ENCODE data around the gene DUSP22.

The DUSP22 gene

DNA sequence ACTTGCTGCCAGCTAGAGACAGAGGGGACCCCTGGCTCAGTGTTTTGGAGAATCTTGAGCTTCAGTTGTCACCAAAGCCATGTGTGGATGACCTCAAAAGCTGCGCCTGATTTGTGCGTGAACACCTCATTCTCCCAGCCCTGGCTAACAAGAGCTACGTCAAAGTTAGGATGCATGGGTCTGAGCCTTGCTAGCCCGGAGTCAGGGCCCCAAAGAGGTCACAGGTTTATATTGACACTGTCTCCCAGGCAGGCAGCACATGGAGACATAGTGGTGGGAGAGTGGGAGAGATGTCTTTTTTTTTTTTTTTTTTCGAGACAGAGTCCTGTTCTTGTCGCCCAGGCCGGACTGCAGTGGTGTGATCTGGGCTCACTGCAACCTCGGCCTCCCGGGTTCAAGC, 36.1 kb upstream of the DUSP22 start:
- Histone ChIP-seq H3K9ac (ENCODE audit: low read depth, low read length) (no peak overlapping the region), H3K4me3 (ENCODE audit: low read depth in 1 of 2, low read length in 2 of 2) (no peak overlapping the region), H2AFZ (ENCODE audit: low read depth, low read length) (no peak overlapping the region), H3K36me3 (ENCODE audit: insufficient read depth, low read length) (no peaks in the 10 kb centered on the region), H3K27ac (ENCODE audit: low read length) (no peak overlapping the region), H3K79me2 (ENCODE audit: insufficient read depth, low read length) (no peaks in the 10 kb centered on the region), H3K9me3 (ENCODE audit: insufficient read depth, low read length, severe bottlenecking) (no peaks in the 10 kb centered on the region), H4K20me1 (ENCODE audit: insufficient read depth, low read length) (no peaks in the 10 kb centered on the region), H3K4me2 (ENCODE audit: insufficient read depth, low read length) (no peak overlapping the region), H3K4me1 (ENCODE audit: insufficient read depth, low read length) (no peaks in the 10 kb centered on the region), H3K27me3 (ENCODE audit: insufficient read depth, low read length, poor library complexity) (no peaks in the 10 kb centered on the region)
- ATAC-seq (ENCODE audit: insufficient read depth, low read depth) (no peak), DNase-seq (no peak)
- TF ChIP-seq, protein P1, sequence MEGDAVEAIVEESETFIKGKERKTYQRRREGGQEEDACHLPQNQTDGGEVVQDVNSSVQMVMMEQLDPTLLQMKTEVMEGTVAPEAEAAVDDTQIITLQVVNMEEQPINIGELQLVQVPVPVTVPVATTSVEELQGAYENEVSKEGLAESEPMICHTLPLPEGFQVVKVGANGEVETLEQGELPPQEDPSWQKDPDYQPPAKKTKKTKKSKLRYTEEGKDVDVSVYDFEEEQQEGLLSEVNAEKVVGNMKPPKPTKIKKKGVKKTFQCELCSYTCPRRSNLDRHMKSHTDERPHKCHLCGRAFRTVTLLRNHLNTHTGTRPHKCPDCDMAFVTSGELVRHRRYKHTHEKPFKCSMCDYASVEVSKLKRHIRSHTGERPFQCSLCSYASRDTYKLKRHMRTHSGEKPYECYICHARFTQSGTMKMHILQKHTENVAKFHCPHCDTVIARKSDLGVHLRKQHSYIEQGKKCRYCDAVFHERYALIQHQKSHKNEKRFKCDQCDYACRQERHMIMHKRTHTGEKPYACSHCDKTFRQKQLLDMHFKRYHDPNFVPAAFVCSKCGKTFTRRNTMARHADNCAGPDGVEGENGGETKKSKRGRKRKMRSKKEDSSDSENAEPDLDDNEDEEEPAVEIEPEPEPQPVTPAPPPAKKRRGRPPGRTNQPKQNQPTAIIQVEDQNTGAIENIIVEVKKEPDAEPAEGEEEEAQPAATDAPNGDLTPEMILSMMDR (IDR thresholded peaks at IDR 0.05; ENCODE audit: borderline replicate concordance, extremely low read depth, low read length, poor library complexity, severe bottlenecking) = no peak
- no peak for TF ChIP-seq EZH2 (IDR thresholded peaks at IDR 0.05; ENCODE audit: borderline replicate concordance, low read depth, low read length, severe bottlenecking)

DNA sequence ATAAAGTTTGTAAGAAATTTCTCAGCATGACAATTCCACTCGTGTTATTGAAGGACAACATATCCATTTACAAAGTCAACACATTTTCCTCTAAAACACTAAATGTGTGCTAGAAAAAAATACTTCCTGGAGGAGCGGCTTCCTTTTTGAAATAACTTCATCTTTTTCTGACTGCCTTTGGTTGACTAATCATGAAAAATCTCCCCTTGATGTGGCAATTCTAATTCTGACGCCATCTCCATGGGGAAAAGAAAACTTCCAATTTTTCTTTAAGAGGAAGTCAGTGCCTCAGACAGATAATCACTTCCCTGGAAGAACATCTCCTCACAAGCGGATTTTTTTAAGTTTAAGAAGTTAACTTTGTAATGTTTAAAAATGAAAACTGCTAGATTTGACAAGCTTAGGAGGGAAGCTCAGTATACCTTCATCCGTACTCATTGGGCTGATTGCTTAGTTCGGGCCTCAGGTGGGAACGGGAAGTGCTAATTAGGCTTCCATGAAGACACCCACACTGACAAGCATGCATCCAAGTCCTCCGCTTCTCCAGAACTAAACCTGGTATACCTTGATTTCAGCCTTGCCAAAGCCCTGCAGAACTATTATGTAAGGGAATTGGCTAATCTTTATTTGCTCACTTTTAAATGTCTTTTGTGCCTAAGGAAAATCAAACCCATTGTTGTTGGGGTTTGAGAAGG, 35.1 kb upstream of the DUSP22 start:
- Histone ChIP-seq H3K4me1 (ENCODE audit: insufficient read depth, low read length) (no peaks in the 10 kb centered on the region), H3K79me2 (ENCODE audit: insufficient read depth, low read length) (no peaks in the 10 kb centered on the region), H4K20me1 (ENCODE audit: insufficient read depth, low read length) (no peaks in the 10 kb centered on the region), H3K9me3 (ENCODE audit: insufficient read depth, low read length, severe bottlenecking) (no peaks in the 10 kb centered on the region), H2AFZ (ENCODE audit: low read depth, low read length) (no peak overlapping the region), H3K27ac (ENCODE audit: low read length) (no peak overlapping the region), H3K4me2 (ENCODE audit: insufficient read depth, low read length) (no peak overlapping the region), H3K4me3 (ENCODE audit: low read depth in 1 of 2, low read length in 2 of 2) (no peak overlapping the region), H3K27me3 (ENCODE audit: insufficient read depth, low read length, poor library complexity) (no peaks in the 10 kb centered on the region), H3K9ac (ENCODE audit: low read depth, low read length) (no peak overlapping the region), H3K36me3 (ENCODE audit: insufficient read depth, low read length) (no peaks in the 10 kb centered on the region)
- DNase-seq (no peak), ATAC-seq (ENCODE audit: insufficient read depth, low read depth) (no peak)
- TF ChIP-seq, protein P1 (IDR thresholded peaks at IDR 0.05; ENCODE audit: borderline replicate concordance, extremely low read depth, low read length, poor library complexity, severe bottlenecking) = no peak
- no peak for TF ChIP-seq EZH2 (IDR thresholded peaks at IDR 0.05; ENCODE audit: borderline replicate concordance, low read depth, low read length, severe bottlenecking)

DNA sequence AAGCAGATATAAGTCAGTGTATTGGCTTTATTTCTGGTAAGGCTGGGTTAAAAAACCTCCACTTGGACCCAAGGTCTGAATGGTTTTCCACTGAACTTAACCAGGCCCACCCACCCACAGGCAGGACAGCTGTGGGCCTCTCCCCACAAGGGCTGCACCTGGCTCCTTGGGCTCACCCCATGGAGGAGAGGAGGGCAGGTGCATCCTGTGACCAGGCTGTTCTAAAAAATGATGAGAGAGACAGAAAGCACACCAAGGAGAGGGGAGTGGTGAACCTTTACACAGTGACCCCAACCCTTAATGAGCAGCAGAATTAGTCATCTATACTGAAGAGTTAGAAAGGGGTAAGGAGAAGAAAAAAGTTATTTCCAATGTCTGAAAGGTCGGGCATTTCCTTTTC, 34.5 kb upstream of the DUSP22 start:
- H3K4me1 ChIP-seq (ENCODE audit: insufficient read depth, low read length) = no peaks in the 10 kb centered on the region
- H2AFZ ChIP-seq (ENCODE audit: low read depth, low read length) = no peak overlapping the region

More for the DNA sequence above, 34.5 kb upstream of the DUSP22 start:
- ATAC-seq (ENCODE audit: insufficient read depth, low read depth) (peak; percentile 64), DNase-seq (peak; percentile 24)
- H4K20me1 ChIP-seq (ENCODE audit: insufficient read depth, low read length) = no peaks in the 10 kb centered on the region
- H3K27ac ChIP-seq (ENCODE audit: low read length) = no peak overlapping the region
- no peak overlapping the region for H3K4me2 ChIP-seq (ENCODE audit: insufficient read depth, low read length)
- no peaks in the 10 kb centered on the region for H3K27me3 ChIP-seq (ENCODE audit: insufficient read depth, low read length, poor library complexity)
- no peak overlapping the region for H3K9ac ChIP-seq (ENCODE audit: low read depth, low read length)
- H3K36me3 ChIP-seq (ENCODE audit: insufficient read depth, low read length) = no peaks in the 10 kb centered on the region
- TF ChIP-seq, protein P1 (IDR thresholded peaks at IDR 0.05; ENCODE audit: borderline replicate concordance, extremely low read depth, low read length, poor library complexity, severe bottlenecking) = no peak
- TF ChIP-seq EZH2 (IDR thresholded peaks at IDR 0.05; ENCODE audit: borderline replicate concordance, low read depth, low read length, severe bottlenecking) = no peak
- no peak overlapping the region for H3K4me3 ChIP-seq (ENCODE audit: low read depth in 1 of 2, low read length in 2 of 2)
- no peaks in the 10 kb centered on the region for H3K79me2 ChIP-seq (ENCODE audit: insufficient read depth, low read length)
- H3K9me3 ChIP-seq (ENCODE audit: insufficient read depth, low read length, severe bottlenecking) = no peaks in the 10 kb centered on the region

Data from DND-41 (cell line).